SKM-1 (cell line): ENCODE measurements around the gene THSD4.
A peak's percentile ranks its signal among the peaks of the same experiment; 100 is the strongest.

ENCODE experiments used
- DNase-seq: peaks from one replicate; lab custom pipeline; 2025; ENCODE audit not compliant: unreplicated experiment; lab: John Stamatoyannopoulos, UW

Gene THSD4

GRCh38 chr15:71512682-71513006 is 397.4 kb downstream of the THSD4 start:
- no peak for DNase-seq

DNA sequence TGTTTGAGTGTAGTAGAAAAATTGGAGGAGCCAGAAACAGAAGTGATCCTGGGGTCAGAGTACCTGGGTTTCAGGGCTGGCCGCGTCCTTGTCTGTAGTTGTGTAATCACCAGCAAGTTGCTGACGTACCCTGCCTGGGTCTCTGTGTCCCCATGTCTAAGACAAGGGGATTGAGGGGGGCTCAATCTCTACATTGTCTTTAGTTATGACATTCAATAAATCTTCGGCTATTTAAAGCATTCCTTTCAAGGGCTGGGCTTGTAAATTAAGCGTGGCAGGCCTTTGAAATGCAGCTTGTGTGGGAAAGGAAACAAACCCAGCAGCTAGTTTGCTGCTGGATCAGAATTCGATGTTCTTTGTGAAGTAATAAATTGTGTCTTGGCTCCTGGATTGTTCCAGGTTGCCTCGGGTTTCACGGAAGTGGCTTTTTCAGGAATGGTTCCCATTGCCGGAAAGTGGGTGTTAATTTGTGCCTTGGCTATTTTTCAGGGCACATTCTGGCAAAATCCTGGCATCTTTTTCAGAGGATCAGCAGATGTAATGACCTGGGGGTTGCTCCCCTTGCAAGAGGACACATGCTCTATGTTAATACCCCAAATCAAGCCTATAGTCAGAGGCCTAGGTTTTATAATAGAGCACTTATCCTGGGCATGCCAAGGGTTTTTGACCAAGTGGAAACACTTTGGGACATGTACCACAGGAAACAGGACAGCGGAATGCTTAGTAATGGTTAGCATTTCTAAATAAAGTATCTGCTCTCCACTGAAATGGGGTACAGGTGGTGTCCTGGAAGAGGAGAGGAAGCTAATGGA is 400.3 kb downstream of the THSD4 start:
- no peak for DNase-seq

GRCh38 chr15:71517751-71518150 is 402.5 kb downstream of the THSD4 start:
- no peak for DNase-seq

GRCh38 chr15:71518661-71519060 is 403.4 kb downstream of the THSD4 start:
- DNase-seq: no peak

- no peak for DNase-seq
Measured at GRCh38 chr15:71526060-71526820, 411.0 kb downstream of the THSD4 start.

DNA sequence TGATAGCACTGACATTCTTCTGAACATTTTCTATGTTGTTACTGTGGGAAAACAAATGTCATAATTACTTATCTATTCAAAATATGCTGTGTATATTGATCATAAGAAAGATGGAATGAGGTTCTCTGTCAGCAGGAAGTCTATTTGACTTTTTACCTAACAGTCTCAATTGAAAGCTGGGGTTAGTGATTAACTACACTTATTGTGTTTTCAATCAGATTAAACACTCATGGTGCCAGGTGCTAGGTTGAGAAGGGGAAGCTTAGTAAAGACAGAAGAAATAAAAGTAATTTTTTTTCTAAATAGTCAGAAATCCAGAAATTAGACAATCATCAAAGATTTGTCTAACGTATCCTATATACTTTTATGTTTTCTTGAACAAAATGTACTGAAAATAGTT is 414.1 kb downstream of the THSD4 start:
- DNase-seq: no peak

DNA sequence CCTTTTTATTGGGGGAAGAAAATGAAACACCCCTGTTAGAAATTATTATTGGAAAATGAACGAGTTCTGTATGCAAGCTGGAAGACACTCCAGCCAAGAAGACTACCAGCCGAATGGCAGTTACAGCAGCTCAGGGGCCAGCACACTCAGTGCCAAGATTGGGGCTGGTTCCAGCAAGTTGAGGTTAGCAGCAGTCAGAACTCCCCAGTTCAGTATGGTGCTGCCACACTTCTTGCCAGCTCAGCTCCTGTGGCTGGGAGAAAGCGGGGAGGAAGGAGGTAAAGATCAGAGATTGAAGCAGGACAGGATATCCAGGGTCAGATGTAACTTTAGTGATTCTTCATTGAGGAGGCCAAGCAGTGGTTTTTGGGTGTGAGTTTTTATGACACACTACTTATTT is 414.8 kb downstream of the THSD4 start:
- no peak for DNase-seq

GRCh38 chr15:71532994-71533393 is 417.7 kb downstream of the THSD4 start:
- DNase-seq: peak; percentile 26

DNA sequence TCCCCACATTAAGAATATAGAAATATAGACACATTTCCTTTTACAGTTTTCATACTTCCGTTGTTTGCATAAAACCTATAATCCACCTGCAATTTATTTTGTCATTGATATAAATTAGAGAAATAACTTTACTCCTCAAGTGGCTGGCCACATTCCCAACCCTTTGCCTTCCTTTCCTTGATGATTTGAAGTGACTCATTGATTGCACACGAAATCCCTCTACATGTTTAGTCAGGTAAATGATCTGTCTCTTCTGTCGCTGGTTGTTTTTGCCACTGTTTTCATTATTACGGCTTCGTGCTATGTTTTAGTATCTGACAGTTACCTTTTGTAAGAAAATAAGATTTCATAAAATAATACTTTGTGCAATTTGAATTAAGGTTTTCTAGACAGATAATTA is 422.9 kb downstream of the THSD4 start:
- no peak for DNase-seq

DNA sequence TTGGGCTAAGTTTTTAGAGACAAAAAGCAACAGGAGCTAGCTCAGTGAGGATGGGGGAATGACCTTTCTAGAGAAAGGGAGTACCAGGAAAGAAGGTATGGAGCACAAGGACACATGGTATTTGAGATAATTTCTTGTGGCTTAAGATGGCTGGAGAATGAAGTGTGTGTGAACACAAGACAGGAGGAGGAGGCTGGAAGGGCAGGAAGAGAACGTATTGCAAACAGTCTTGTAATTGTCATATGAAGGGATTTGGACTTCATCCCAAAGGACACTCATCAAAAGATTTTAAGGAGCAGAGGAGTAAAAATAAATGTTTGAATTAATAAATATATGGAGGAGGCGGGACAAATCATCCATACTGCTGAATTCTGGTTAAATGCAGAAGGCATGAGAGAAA is 426.5 kb downstream of the THSD4 start:
- DNase-seq: no peak

- no peak for DNase-seq
Measured at GRCh38 chr15:71542836-71543235, 427.6 kb downstream of the THSD4 start.

GRCh38 chr15:71543413-71543812 is 428.1 kb downstream of the THSD4 start:
- no peak for DNase-seq

- no peak for DNase-seq
Measured at GRCh38 chr15:71545223-71545760, 430.0 kb downstream of the THSD4 start.

GRCh38 chr15:71545923-71546322 is 430.7 kb downstream of the THSD4 start:
- no peak for DNase-seq

- no peak for DNase-seq
Measured at GRCh38 chr15:71547011-71547410, 431.7 kb downstream of the THSD4 start.

- no peak for DNase-seq
Measured at GRCh38 chr15:71548401-71548807, 433.1 kb downstream of the THSD4 start.

- DNase-seq: no peak
Measured at GRCh38 chr15:71549091-71549490, 433.8 kb downstream of the THSD4 start.

DNA sequence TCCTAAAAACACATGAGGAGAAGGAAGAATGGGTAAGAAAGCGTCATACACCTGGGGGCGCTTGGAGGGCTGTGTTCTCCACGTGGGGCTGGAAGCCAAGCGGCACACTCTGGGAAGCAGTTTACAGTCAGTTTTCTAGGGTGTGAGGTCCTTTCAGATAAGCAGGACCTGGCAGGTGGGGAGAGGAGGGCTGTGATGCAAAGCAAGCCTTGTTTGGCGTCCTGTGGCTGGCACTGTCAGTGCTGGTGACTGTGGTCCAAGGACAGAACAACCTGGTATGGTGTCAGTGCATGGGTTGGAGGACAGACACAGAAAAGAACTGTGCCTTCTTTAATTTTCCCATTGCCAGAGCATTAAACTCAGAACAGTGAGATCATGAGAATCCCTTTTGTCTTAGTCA is 434.4 kb downstream of the THSD4 start:
- no peak for DNase-seq

DNA sequence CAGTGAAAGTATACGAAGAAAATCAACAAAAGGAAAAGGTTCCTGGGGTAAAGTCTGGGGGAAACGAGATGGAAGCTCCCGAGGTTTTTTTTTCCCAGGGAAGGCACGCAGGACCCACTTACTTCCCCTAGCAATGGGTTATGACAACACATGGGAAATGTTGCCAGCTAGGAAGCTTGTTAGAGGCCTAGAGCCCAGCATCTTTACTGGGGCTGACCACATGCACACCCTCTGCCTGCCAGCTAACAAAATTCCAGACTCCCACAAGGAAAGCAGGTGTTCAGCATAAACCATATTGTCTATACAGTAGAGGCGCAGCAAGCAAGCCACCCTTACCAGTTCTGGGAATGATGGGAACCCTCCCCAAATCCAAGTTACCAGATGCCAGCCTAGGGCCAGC is 436.3 kb downstream of the THSD4 start:
- no peak for DNase-seq

DNA sequence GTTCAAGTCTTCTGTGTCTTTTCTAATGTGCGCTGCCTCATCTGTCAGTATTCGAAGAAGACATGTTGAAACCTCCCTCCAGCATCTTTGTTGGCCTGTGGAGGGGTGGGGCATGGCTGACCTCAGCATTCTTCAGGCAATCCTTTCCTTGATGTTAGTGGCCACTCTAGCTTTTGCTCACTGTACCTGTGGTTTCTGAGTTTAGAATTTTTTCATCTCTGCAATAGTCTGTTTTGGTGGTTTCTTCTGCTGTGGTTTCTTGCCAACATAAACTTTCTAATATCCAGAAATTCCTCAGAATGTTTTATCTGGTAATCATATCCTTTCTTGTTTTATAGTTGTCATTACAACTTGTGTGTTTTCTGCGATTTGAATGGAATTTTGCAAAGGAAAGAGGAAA is 443.8 kb downstream of the THSD4 start:
- no peak for DNase-seq

GRCh38 chr15:71559616-71560015 is 444.3 kb downstream of the THSD4 start:
- DNase-seq: no peak

DNA sequence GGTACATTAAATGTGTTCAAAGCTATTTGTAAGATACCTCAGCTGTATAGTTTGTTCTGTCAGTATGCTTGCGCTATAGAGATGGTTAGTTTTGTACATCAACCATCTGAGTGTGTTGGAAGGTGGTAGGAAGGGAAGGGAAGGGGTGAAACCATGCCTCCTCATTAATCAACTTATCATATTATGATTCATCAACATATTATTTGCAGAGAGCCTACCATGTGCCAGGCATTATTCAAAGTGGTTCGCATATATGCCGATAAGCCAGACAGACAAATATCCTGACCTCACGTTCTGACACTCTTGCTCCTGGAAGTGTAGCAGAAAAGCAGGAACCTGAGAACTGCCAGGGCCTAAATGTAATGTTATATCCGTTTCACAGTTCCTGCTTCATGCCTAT is 447.0 kb downstream of the THSD4 start:
- DNase-seq: no peak
